T-helper 2 cell treated with Interferon-gamma antibody and Interleukin-4, amounts not matched to agents 5 μg/mL and 100 μg/mL, for 36 hours (primary cell): ENCODE data around the gene NR2F6.

Source experiments
- DNase-seq: peaks from one replicate; pipeline ENCODE4 v3.0.0; 2021; ENCODE audit warnings: low spot score
- H3K27ac Mint-ChIP-seq: one replicate; pipeline ENCODE4 v1.8.0; 2021; ENCODE audit warnings: mild to moderate bottlenecking, mixed read lengths
- H3K27me3 Mint-ChIP-seq: one replicate; pipeline ENCODE4 v1.8.0; 2021; ENCODE audit warnings: low read depth, mixed read lengths
- H3K36me3 Mint-ChIP-seq: one replicate; pipeline ENCODE4 v1.8.0; 2021; ENCODE audit warnings: low read depth, mixed read lengths
- H3K4me1 Mint-ChIP-seq: one replicate; pipeline ENCODE4 v1.8.0; 2021; ENCODE audit warnings: low read depth, mixed read lengths
- H3K4me3 Mint-ChIP-seq: one replicate; pipeline ENCODE4 v1.8.0; 2022; ENCODE audit warnings: mild to moderate bottlenecking, moderate library complexity, mixed read lengths
- H3K9me3 Mint-ChIP-seq: one replicate; pipeline ENCODE4 v1.8.0; 2021; ENCODE audit warnings: mixed read lengths

NR2F6 gene

DNA sequence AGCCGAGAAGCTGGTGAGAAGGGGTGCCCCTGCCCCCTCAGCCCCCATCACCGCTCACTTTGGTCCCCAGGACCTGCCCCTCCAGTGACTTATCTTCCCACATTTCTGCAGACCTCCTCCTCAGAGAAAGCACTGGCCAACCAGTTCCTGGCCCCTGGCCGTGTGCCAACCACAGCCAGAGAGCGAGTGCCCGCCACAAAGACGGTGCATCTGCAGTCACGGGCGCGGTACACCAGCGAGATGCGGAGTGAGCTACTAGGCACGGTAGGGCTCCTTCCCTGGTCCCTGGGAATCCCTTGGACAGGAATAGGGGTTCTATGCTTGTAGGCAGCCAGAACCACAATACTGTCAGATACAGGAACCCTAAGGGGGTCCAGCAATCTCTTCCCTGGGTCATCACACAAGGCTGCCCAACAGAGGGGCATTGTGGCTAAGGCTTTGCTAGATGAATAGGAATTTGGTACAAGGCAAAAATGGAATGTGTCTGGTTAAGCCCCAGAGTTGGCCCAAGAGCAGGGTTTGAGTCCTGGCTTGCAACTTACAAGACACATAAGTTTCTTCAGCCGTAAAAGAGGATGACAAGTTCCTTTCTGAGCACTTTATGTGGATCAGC is 29.6 kb downstream of the NR2F6 start:
- peak overlapping the region; percentile 83 for H3K4me3 Mint-ChIP-seq
- H3K36me3 Mint-ChIP-seq = peaks cover 38% of the 10 kb centered on the region
- peak overlapping the region; percentile 96 for H3K27ac Mint-ChIP-seq
- peaks cover 10% of the 10 kb centered on the region for H3K4me1 Mint-ChIP-seq
- no peak for DNase-seq
- no peaks in the 10 kb centered on the region for H3K9me3 Mint-ChIP-seq
- no peaks in the 10 kb centered on the region for H3K27me3 Mint-ChIP-seq

GRCh38 chr19:17215127-17215971 is 30.4 kb downstream of the NR2F6 start, which contains the start of gene USE1:
Gene USE1, plus strand, starts transcription at chr19:17215357. Its CDS starts 49 bp downstream, at chr19:17215406.
- DNase-seq = peak; percentile 85
- Mint-ChIP-seq H3K4me1 (peaks cover 10% of the 10 kb centered on the region), H3K27ac (peak within 1 kb of the TSS; percentile 96), H3K27me3 (no peaks in the 10 kb centered on the region), H3K9me3 (no peaks in the 10 kb centered on the region), H3K4me3 (peak within 1 kb of the TSS; percentile 83), H3K36me3 (peaks cover 41% of the 10 kb centered on the region)

- Mint-ChIP-seq H3K36me3 (peaks cover 45% of the 10 kb centered on the region), H3K4me3 (peak overlapping the region; percentile 83), H3K4me1 (peaks cover 14% of the 10 kb centered on the region), H3K9me3 (no peaks in the 10 kb centered on the region), H3K27me3 (no peaks in the 10 kb centered on the region), H3K27ac (peak overlapping the region; percentile 96)
- no peak for DNase-seq
Measured at GRCh38 chr19:17214508-17215126, 31.1 kb downstream of the NR2F6 start.

GRCh38 chr19:17213334-17213733 is 32.4 kb downstream of the NR2F6 start:
- no peak overlapping the region for H3K4me3 Mint-ChIP-seq
- H3K4me1 Mint-ChIP-seq = peaks cover 20% of the 10 kb centered on the region
- H3K27ac Mint-ChIP-seq = no peak overlapping the region
- peaks cover 50% of the 10 kb centered on the region for H3K36me3 Mint-ChIP-seq
- no peaks in the 10 kb centered on the region for H3K9me3 Mint-ChIP-seq
- H3K27me3 Mint-ChIP-seq = no peaks in the 10 kb centered on the region
- DNase-seq = no peak

DNA sequence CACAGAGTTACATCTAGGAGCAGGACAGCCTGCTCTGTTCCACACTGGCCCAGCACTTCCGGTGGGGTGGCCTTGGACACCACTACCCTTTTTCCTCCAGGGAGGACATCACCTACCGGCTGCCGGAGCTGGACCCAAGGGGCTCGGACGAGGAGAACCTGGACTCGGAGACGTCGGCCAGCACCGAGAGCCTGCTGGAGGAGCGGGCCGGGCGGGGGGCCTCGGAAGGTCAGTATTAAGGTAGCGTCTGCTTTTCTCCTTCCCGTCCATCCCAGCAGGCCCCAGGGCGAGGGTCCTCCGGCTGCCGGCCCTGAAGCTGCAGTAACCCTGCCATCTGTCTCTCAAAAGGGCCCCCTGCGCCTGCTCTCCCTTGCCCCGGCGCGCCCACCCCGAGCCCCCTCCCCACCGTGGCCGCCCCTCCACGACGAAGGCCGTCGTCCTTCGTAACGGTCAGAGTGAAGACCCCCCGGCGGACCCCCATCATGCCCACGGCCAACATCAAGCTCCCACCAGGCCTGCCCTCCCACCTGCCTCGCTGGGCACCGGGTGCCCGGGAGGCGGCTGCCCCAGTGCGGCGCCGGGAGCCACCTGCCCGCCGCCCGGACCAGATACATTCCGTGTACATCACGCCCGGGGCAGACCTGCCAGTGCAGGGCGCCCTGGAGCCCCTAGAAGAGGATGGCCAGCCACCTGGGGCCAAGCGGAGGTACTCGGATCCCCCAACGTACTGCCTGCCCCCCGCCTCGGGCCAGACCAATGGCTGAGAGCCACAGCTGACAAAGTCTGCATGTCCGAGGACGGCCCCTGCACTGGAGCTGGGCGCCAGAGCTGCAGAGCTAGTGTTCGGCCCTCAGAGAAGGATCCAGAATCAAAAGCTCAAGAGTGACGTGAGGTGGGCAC is 33.9 kb downstream of the NR2F6 start:
- Mint-ChIP-seq H3K4me1 (peaks cover 20% of the 10 kb centered on the region), H3K4me3 (no peak overlapping the region), H3K36me3 (peaks cover 43% of the 10 kb centered on the region), H3K27me3 (no peaks in the 10 kb centered on the region), H3K27ac (no peak overlapping the region), H3K9me3 (no peaks in the 10 kb centered on the region)
- no peak for DNase-seq

DNA sequence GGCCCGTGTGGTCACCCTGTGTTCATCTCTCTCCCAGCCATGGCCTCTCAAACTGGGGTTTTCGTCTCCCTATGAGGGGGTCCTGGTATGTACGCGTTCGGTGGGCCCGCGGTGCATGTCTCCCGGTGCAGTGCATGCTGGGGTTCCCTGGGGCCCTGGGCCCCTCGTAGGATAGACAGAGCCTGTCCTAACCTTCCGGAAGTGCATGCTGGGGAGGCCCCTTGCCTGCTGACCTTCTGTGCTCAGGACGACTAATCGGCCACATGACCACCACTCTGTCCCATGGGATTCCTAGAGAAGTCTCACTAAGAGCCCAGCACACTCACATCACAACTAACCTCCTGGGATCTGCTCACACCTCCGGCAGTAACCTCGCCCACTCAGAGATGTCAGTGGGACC is 35.4 kb downstream of the NR2F6 start:
- Mint-ChIP-seq H3K36me3 (peaks cover 36% of the 10 kb centered on the region), H3K4me3 (no peak overlapping the region), H3K27ac (no peak overlapping the region), H3K4me1 (peaks cover 14% of the 10 kb centered on the region), H3K27me3 (no peaks in the 10 kb centered on the region), H3K9me3 (no peaks in the 10 kb centered on the region)
- DNase-seq = no peak

DNA sequence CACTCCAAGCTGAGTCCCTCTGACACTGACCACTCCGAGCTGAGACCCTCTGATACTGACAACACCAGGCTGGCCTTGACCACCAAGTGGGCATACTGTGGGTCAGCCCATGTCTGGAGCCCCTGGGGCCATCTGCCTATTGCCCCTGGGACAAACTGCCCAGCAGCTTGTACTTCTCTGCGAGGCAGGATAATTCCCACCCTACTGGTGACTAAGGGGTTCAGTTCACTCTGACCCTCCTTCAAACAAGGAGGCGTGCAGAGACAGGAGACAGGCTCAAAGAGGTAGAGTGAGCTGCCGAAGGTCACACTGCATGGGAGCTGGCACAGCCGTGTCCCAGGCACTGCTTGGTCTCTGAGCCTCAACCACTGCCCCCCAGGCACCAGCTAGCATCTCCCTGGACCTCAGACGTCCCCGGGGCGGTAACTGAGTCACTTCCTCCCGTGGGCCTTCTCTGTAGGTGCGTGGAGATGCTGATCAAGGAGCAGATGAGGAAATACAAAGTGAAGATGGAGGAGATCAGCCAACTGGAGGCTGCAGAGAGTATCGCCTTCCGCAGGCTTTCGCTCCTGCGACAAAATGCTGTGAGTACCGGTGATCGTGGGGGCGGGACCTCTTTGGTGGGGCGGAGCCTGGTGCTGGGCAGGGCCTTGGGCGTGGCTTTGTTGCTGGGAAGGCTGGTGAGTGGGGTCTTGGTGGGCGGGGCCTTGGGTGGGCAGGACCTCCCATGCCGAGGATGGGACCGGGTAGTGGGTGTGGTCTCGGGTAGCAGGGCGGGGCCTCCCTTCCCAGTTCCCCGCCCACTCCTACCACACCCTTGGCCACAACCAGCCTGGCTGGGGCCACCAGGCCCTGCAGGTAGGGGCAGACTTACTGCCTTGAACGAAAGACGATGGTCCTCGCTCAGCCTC is 36.3 kb downstream of the NR2F6 start:
- peak; percentile 20 for DNase-seq
- Mint-ChIP-seq H3K27ac (peak overlapping the region; percentile 28), H3K9me3 (no peaks in the 10 kb centered on the region), H3K4me1 (peaks cover 10% of the 10 kb centered on the region), H3K27me3 (no peaks in the 10 kb centered on the region), H3K4me3 (no peak overlapping the region), H3K36me3 (peaks cover 38% of the 10 kb centered on the region)

DNA sequence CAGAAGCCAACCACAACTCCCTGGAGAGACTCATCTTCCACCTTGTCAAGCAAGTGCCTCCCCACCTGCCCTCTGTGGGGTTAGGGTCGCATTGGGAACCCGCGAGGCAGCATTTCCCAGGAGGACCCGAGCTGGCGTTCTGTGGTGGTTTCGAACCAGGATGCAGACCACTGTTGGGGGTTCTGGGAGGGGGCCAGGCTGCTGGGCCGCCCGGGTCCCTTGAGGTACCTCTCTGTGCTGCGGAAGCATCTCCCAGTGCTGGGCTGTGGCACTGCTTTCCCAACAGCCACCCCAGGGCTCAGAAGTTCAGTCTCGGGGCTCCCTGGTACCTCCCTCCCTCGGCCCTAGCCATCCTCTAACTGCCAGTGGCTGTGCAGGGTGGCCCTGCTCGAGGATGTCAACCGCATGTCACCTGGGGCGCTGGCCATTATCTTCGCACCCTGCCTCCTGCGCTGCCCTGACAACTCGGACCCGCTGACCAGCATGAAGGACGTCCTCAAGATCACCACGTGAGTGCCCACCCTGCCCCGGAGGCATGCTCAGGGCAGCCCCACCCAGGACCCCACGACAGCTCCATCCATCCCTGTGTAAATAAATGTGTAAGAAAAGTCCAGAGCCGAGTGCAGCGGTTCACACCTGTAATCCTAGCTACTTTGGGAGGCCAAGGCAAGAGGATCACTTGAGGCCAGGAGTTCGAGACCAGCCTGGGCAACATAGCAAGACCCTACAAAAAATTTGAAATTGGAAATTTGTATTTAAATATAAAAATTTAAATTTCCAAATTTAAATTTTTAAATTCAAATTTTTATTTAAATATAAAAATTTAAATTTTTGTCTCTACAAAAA is 38.8 kb downstream of the NR2F6 start:
- Mint-ChIP-seq H3K27me3 (no peaks in the 10 kb centered on the region), H3K9me3 (no peaks in the 10 kb centered on the region), H3K27ac (no peak overlapping the region), H3K4me1 (peaks cover 10% of the 10 kb centered on the region), H3K4me3 (no peak overlapping the region), H3K36me3 (peaks cover 52% of the 10 kb centered on the region)
- no peak for DNase-seq

- H3K27ac Mint-ChIP-seq = no peak overlapping the region
- DNase-seq = peak; percentile 28
- peaks cover 10% of the 10 kb centered on the region for H3K4me1 Mint-ChIP-seq
- H3K4me3 Mint-ChIP-seq = no peak overlapping the region
- H3K9me3 Mint-ChIP-seq = no peaks in the 10 kb centered on the region
- H3K36me3 Mint-ChIP-seq = peaks cover 64% of the 10 kb centered on the region
- H3K27me3 Mint-ChIP-seq = no peaks in the 10 kb centered on the region
Measured at GRCh38 chr19:17205237-17206140, 40.2 kb downstream of the NR2F6 start.

DNA sequence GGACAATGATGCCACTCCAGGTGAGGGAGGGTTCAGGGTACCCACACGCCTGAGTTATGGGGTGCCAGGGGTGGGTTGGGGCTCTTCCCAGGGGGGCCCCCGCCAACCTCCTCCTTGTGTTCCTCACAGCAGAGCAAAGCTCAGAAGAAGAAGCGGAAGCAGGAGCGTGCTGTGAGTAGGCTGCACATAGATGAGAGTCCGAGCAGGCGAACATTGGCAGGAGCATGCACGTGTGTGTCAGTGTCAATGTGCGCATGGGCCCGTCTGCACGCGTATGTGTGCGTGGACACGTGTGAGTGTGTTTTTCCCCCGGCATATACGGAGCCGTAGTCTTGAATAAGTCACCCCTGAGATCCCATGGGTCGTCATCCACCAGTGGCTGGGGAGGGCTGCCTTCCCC is 43.0 kb downstream of the NR2F6 start:
- Mint-ChIP-seq H3K9me3 (no peaks in the 10 kb centered on the region), H3K27me3 (no peaks in the 10 kb centered on the region), H3K4me1 (no peaks in the 10 kb centered on the region), H3K4me3 (no peak overlapping the region), H3K27ac (no peak overlapping the region), H3K36me3 (peaks cover 64% of the 10 kb centered on the region)
- no peak for DNase-seq

- no peak overlapping the region for H3K4me3 Mint-ChIP-seq
Measured at GRCh38 chr19:17202249-17202648, 43.5 kb downstream of the NR2F6 start.

More at GRCh38 chr19:17202249-17202648, 43.5 kb downstream of the NR2F6 start:
- H3K27me3 Mint-ChIP-seq = no peaks in the 10 kb centered on the region
- H3K36me3 Mint-ChIP-seq = peaks cover 69% of the 10 kb centered on the region
- DNase-seq = no peak
- H3K9me3 Mint-ChIP-seq = no peaks in the 10 kb centered on the region
- H3K4me1 Mint-ChIP-seq = no peaks in the 10 kb centered on the region
- H3K27ac Mint-ChIP-seq = no peak overlapping the region
